Lung microvascular endothelial cell (primary cell): ENCODE measurements around the gene PARVB. TPM values are rescaled to one million over a fixed set of nuclear protein-coding genes. Genes with fewer than 3 reads are reported as not detected.

Experiments used
- DNase-seq, 2 donors: peaks; one replicate each; pipeline versions ENCODE4 v3.0.0 to v3.0.0-alpha.2; 2010; ENCODE audit warnings: low read depth in 2 of 2
- total RNA-seq: library from RNA; depleted of rRNA; stranded (reverse); fragments of >200 nt; gene quantifications from 2 replicates; pipeline ENCODE4 v1.2.1, GENCODE V29; 2014

The PARVB gene
- total RNA-seq, 1 donor from 2014 or later: 20.8 TPM

DNA sequence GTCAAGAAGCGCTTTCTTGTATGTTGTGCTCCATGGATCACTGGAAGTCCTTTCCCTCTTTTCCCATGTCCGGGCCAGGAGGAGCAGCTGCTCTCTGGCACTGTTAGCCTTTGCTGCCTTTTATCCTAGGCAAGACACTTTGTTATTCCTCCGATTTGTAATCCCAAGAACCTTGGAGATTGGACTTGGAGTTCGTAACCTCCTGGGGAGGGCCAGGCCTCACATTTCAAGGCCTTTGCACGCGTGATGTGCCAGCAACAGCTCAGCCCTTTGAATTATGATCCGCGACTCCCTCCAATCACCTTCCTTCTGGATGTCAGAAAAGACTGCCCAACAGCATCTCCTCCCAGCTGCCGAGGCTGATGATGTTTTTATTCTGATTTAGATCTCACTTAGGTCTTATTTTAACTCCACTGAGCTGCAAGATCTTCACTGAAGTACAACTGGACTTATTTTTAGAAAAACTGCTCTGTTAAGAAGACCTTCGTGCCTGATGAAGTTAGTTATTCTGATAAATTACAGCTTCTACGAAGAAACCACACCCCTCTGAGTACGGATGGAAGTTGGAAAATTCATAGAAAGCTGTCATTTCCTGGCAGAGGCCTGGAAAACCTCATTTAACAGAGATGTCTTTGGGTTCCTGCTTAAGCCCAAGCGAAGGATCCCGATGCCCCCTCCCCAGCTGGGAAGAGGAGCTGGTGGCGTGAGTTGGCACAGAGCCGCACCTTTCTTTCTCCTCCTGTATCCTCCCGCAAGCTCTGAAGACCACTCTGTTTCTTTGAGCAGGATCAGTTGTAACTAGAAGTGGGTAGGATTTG lies 62.4 kb downstream of the PARVB start:
- DNase-seq: peak in 1 of 2 donors; percentile 15

GRCh38 chr22:44087089-44087430 lies 63.0 kb downstream of the PARVB start:
- DNase-seq: no peak

DNA sequence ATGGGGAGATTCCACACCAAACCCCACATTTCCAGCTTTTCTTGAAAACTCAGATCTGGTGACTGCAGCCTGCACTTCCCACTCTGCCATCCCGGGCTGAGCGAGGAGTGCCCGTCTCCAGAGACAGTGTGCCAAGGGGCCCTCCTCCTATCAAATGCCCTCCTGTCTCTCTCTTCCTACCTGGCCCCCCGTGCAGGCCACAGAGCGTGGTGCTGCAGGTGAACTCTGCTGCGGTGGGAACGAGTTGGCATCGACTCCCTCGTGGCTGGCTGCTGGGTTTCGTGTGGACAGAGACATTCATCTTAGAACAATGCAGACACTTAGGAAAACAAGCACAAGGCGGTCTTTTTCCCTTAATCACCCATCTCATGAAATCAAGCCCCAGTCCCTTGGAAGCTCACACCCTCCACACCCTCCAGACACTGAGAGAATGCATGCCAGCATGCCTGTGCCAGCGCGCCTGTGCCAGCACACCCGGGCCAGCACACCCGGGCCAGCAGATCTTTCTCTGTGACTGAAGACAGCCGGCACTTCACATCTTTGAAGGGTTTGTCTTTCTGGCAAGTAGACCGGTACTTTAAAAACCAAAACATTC lies 65.0 kb downstream of the PARVB start:
- peak in 1 of 2 donors; percentile 23 for DNase-seq

GRCh38 chr22:44089717-44090570 lies 65.8 kb downstream of the PARVB start:
- DNase-seq: no peak

DNA sequence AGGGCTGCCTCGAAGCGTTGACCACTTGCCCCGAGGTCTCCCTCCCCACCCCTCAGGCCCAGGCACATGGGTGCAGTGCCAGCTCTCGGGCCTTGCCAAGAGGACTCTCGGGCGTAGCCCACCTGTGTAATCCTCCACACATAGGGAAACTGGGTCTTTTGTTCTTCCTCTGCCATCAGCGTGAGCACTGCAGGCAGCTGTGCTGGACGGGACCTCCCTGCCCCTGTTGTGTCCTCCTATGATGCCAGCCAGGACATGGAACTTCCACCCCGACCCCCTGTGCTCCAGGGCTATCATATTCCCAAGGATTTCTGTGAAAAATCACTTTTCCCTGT lies 66.4 kb downstream of the PARVB start:
- no peak for DNase-seq

GRCh38 chr22:44091021-44091721 lies 67.1 kb downstream of the PARVB start:
- peak in 1 of 2 donors; percentile 40 for DNase-seq

DNA sequence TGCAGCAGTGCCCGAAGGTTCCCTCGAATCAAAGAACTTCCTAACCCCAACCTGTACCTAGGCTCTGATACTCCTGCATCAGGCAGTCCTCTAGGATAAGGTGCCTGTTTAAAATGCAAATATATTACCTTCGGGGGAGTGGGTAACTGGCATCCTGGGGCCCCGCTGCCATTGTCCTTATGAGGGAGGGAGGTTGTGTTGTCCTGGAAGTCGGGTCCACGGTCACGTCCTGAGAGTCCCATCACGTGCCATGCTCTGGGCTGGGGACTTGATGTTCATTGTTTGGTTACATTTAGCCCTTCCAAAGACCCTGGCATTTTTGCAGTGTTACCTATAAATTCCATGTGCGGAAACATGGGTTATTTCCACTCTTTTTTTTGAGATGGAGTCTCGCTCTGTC lies 67.6 kb downstream of the PARVB start:
- DNase-seq: no peak

DNA sequence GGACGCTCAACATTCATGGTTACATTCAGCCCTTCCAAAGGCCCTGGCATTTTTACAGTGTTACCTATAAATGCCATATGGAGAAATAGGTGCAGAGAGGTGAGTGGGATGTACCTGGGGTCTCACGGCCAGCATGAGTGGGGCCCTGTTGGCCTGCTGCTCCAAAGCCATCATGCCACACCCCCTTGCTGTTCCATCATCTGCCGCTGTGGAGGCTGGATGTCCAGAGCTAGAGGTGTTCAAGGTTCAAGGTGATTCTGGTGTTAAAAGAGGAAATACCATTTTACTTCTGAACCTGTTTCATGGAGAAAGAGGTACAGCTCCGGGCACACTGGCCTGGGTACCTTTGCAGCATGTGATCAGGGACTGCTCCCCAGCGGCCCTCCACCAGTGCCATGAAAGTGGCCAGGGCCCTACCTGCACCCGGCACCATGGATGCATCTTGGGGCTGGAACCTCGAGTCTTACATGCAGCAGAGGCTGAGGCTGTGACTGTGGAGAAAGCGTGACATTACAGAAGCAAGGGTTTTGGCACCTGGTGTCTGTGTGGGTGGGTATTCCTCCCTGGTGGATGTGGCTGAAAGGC lies 68.6 kb downstream of the PARVB start:
- DNase-seq: no peak

DNA sequence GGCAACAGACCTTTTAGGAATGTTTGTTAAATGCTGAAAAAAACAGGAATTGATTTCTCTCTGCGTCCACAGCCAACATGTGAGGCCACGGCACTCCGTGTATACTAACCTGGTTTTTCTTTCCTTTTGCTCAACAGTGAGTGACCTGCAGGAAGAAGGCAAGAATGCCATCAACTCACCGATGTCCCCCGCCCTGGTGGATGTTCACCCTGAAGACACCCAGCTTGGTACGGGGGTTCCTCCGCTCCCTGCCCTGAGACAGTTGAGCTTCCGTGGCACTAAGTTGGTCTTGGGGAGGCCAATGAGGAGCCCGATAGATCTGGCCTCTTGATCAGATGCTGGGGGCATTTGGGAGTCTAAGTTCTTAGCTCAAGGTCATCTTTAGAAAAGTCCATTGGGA lies 69.7 kb downstream of the PARVB start:
- DNase-seq: no peak

DNA sequence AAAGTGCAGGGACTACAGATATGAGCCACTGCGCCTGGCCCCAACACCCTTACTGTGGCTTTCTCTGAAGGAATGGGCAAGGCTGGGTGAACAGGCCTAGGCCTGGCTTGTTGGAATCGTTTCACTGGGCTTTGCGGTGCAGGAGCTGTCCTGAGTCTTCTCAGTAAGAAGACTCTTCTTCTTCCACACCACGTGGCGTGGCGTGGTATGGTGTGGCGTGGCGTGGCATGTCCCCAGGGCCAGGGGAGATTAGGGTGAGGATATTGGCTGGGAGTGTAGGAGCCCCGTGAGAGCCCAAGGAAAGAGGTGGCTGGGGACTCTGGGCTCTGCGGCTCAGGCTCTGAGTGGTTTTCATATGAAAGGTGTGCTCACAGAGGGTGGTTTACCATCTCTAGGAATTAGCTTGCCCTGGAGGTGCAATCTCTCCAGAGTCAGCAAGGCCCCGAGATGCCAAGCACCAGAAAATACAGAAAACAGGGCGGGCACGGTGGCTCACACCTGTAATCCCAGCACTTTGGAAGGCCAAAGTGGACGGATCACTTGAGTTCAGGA lies 70.7 kb downstream of the PARVB start:
- no peak for DNase-seq

GRCh38 chr22:44096736-44097135 lies 72.6 kb downstream of the PARVB start:
- DNase-seq: no peak

DNA sequence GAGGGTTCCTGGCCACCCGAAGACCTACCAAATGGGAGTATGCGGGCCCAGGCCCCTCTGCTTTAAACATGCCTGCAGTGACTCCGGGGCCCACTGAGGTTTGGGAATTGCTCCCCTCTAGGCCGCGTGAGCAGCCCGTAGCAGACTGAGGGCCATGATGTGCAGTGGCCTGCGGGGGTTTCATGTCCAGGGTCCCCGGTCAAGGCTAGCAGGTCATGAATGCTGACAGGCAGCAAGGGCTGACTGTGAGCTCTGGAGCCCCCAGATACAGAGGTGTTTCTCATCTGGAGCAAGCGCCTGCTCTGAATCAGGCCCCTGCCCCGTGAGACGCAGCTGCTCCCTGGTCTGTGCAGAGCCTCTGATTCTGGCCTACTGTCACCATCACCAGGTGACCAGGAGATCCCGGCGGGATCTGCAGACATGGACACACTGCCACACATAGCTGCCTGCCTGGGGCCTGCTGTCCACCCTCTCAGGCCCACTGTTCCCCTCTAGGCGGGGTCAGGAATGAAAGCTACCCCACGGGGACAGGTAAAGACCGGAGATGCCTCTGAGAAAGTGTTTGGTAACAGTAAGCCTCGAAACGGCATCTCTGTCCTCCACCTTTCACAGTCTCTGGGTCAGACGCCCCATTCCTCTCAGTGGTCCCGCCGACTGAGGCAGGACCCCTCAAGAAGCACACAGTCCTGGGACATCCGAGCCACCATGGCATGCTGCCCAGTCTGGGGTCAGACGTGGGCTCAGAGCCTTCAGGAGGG lies 73.3 kb downstream of the PARVB start:
- no peak for DNase-seq

- no peak for DNase-seq
Measured at GRCh38 chr22:44098021-44098739, 74.1 kb downstream of the PARVB start.

DNA sequence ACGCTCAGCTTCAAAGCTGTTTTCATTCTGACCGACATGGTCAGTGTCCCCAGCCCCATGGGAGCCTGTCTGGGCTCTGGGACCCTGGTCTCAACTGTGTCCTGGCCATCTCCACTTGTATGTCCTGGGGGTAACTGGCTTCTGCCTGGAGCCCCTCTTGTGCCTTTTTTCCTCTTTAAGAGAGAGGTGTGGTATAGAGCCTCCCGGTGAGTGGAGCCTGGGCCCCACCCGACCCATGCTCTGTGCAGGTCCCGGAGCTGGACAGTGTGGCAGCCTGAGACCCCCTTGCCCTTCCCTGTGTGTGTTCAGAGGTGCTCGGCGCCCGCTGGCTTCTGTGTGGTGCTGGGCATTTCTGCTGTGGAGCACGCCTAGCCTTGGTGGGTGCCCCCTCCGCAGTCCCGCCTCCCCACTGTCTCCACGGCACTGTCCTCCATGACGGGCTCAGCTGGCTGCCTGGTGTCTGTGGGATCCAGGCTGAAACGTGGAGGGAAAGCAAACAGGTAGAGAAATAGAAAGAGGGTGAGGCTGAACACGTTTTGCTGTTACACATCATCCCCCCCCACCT lies 74.9 kb downstream of the PARVB start:
- DNase-seq: no peak

DNA sequence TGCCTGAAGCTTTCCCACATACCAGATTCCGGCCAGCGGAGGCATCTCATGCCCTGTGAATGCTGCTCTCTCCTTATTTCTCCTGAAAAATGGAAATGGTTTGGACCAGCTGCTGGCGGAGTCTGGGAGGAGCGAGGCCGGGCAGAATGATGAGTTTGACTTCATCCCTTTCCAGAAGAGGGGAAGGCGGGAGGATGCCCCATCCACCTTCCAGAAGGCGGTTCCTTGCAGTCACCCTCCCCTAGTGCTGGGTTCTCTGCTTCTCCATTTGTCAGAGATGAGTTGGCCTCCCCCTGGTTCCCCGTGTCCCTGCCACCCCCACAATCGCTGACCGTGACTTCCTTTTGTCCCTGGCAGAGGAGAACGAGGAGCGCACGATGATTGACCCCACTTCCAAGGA lies 75.6 kb downstream of the PARVB start:
- DNase-seq: no peak

DNA sequence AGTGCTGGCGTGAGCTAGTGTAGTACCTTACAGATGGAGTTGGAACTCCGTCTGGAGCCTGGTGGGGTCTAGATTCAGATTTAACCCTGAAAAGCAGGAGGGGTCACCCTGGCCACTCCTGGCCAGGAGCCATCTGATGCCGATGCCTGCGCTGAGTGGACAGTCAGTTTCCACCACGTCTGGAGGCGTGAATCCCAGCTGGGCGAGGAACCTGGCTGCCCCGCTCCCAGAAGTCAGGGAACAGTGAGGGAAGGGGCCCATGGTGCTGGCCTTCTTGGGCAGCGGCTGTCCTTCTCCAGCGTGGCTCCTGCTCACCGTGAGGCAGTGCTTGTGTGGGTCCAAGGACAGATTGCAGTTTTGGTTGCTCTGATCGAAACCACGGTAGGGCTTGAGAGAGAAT lies 76.3 kb downstream of the PARVB start:
- DNase-seq: no peak

DNA sequence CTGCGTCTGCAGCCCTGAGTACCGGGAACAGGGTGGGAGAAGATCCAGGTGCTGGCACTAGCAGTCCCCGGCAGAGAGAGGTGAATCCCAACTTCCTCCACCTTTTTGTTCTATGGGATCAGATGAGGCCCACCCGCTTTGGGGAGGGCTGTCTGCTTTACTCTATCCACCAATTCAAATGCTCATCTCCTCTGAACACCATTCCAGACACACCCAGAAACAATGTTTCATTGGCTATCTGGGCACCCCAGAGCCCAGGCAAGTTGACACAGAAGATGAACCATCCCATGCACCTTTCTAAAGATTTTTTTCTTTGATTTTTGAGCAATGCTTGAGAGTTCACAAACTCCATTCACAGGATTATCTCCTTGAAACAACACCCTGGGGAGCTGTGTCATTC lies 78.0 kb downstream of the PARVB start:
- no peak for DNase-seq

DNA sequence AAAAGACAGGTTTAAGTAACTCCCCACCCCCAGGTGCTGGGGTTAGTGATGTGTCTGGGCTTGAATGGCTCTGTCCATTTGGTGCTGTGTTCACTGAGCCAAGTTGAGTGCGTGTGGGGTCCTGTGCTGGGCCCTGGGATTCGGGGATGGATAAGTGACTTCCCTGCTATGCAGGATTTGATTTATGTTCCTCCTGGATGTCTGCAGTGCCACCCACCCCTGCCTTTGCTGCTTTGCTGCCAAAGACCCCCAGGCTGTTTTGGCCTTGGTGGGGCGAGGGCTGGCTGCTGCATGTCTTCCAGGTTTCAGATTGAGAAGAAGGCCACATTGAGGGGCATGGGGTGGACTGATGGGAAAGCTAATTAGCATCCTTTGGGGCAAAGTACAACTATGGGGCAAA lies 78.8 kb downstream of the PARVB start:
- DNase-seq: no peak

DNA sequence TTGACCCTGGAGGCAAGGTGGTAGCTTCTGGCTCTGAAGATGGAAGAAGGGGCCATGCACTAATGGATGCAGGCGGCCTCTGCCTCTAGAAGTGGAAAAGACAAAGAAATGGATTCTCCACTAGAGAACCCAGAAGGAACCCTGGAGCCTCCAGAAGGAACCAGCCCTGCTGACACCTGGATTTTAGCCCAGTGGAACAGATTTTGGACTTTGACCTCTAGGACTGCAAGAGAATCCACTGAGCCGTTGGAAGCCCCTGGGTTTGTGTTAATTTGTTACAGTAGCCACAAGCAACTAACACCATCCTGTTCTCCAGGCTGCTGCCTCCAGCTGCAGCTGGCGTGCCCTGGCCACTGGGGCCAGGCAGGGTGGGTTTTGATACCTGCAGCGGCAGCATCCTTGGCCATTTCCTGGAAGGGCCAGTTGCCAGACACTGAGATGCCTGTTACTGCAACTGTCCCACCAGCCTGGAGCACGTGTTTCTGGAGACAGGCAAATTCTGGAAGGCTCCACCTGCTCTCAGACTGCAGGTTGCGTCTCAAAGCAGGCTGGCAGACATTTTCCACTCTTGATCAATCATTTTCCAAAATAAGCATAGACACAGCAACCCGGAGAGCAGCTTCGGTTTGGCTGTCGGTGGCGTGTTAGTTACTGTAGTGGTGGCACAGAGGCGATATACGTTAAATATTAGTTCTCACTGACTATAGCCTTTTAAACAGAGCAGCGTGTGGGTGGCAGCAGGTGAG lies 79.8 kb downstream of the PARVB start:
- no peak for DNase-seq
